Measurements from ENCODE around the gene BHLHA9.

Gene BHLHA9

DNA sequence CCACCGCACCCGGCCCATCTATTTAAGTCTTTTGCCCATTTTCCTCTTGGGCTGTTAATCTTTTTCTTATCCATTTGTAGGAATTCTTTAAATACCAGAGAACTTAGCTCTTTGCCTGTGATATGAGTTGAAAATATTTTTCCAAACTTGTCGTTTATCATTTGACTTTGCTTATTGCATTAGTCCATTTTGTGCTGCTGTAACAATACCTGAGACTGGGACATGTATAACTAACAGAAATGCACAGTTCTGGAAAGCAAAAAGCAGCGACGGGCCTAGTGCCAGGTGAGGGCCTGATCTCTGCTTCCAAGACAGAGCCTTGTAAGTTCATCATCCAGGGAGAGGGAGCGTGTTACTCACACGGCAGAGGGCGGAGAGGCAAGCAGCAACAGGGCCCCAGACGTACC lies 25.6 kb upstream of the BHLHA9 start:
- H3K4me3 ChIP-seq, result no peak overlapping the region
- TF ChIP-seq Cebpa-rat (IDR thresholded peaks at IDR 0.05), result no peak
- H4K20me1 ChIP-seq, result no peaks in the 10 kb centered on the region
- no peaks in the 10 kb centered on the region for H3K36me3 ChIP-seq
- H3K4me2 ChIP-seq, result no peak overlapping the region
- H3K27ac ChIP-seq, result no peak overlapping the region
- H3K9ac ChIP-seq, result no peak overlapping the region
- no peaks in the 10 kb centered on the region for H3K27me3 ChIP-seq
- peaks cover 11% of the 10 kb centered on the region for H3K4me1 ChIP-seq
- peaks cover 19% of the 10 kb centered on the region for H3K9me3 ChIP-seq

DNA sequence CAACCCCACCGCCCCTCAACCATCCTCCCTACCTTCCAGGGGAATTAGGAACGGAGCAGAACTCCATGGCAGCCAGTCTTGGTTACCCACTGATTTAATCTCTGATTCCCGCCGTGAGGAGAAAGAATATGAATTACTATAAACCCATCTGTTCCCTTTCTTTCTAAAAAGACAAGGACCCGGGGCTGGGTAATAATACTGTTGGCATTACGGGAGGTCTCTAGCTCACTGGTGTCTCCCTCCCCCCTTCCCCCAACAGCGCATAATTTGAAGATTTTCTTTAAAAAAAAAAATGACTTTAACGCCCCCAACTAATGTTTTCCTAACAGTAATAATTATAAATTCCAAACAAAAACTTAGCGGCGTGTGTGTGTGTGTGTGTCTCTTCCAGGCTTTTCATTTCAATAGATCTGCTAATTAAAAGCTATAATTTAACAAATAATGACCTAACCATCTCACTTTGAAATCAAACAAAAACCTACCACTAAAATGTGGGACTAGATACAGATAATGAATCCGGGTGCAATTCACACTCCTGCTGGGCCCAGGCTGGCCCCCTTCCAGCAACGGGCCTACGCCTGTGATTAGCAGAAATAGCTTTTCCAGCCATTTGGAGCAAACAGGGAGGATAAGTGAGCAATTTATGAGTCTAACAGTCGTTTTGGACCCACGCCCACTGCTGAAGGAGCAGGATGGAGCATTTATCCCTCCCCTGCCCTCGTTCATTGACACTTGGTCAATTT lies 18.2 kb upstream of the BHLHA9 start:
- H4K20me1 ChIP-seq, result no peaks in the 10 kb centered on the region
- H3K4me1 ChIP-seq, result peaks cover 15% of the 10 kb centered on the region
- no peaks in the 10 kb centered on the region for H3K36me3 ChIP-seq
- no peak overlapping the region for H3K4me3 ChIP-seq
- H3K9ac ChIP-seq, result no peak overlapping the region
- H3K27me3 ChIP-seq, result 0 out of 2 replicates have a peak, but pooled peaks cover 5% of the 10 kb centered on the region
- no peak for TF ChIP-seq Cebpa-rat (IDR thresholded peaks at IDR 0.05)
- peak overlapping the region; percentile 22; the same call in 1 of the 2 replicates for H3K4me2 ChIP-seq
- H3K27ac ChIP-seq, result no peak overlapping the region
- H3K9me3 ChIP-seq, result peaks cover 18% of the 10 kb centered on the region

DNA sequence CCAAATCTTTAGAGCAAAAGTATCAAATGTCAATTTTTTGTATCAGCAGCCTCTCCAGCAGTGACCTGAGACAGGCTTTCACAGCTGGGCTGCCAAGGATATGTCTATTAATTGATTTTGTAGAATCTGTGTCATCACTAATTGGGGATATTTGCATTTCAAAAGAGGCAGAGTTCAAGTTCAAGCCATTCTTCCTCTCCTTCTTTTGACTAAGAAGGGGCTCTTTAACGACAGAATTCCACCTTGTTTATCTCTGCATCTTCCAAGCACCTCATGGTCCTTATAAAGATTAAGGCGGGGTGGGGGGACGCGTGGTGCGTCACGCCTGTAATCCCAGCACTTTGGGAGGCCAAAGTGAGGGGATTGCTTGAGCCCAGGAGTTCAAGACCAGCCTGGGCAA lies 15.2 kb upstream of the BHLHA9 start:
- Histone ChIP-seq H3K9me3 (no peaks in the 10 kb centered on the region), H3K4me2 (no peak overlapping the region), H3K36me3 (no peaks in the 10 kb centered on the region), H4K20me1 (no peaks in the 10 kb centered on the region), H3K9ac (no peak overlapping the region), H3K4me3 (no peak overlapping the region), H3K4me1 (peaks cover 23% of the 10 kb centered on the region), H3K27ac (no peak overlapping the region), H3K27me3 (peaks cover 22% of the 10 kb centered on the region)
- no peak for TF ChIP-seq Cebpa-rat (IDR thresholded peaks at IDR 0.05)

DNA sequence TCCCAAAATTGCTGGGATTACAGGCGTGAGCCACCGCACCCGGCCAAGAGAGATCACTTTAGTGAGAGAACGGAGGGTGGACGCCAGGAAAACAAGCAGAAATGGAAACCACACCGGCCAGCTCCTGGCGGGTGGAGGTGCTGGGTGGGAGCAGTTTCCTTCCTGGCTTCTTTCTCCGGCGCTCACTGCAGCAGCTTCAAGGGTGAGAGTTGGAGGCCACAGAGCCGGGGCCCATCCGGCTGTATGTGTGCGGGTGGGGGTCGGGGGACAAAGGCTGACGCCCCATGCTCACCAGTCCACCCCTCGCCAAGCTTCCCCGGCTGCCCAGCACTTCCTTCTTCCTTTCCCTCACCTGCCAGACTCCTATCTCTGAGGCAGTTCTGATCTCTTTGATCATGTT lies 13.5 kb upstream of the BHLHA9 start:
- Histone ChIP-seq H3K4me2 (no peak overlapping the region), H3K9ac (no peak overlapping the region), H3K27me3 (peaks cover 39% of the 10 kb centered on the region), H3K4me3 (no peak overlapping the region), H3K27ac (no peak overlapping the region), H3K4me1 (peaks cover 23% of the 10 kb centered on the region), H3K9me3 (no peaks in the 10 kb centered on the region), H4K20me1 (no peaks in the 10 kb centered on the region), H3K36me3 (no peaks in the 10 kb centered on the region)
- no peak for TF ChIP-seq Cebpa-rat (IDR thresholded peaks at IDR 0.05)

DNA sequence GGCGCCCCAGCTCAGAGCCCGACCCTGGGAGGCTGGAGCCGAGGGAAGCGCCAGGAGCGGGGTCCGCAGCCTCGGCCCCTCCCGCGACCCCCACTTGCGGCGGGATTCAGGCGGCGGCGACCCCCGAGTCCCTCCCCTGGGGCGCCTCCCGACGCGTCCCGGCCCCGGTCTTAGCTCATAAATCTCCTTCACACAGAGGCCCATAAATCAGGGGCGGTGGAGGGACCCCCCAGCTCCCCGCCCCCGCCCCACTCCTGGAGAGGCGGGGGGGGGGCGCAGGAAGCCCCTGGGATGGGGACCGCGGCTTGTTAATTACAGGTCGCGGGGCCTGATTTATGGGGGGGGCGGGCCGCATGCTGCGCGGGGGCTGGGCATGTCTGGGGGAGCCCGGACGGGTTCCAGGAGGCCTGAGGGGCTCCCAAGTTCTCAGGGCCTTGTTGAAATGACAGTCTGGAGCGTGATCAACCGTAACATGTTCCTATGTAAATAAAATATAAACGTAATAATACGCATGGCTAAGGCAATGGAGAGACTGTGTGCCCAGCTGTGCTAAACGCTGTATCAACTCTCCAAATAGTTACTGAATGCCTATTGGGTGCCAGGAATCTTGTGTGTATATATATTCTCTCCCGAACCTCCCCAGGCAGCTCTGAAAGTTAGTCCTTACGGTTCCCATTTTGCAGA lies 10.0 kb upstream of the BHLHA9 start:
- TF ChIP-seq Cebpa-rat (IDR thresholded peaks at IDR 0.05), result no peak
- no peaks in the 10 kb centered on the region for H4K20me1 ChIP-seq
- no peak overlapping the region for H3K27ac ChIP-seq
- H3K36me3 ChIP-seq, result no peaks in the 10 kb centered on the region
- no peaks in the 10 kb centered on the region for H3K9me3 ChIP-seq
- peaks cover 8% of the 10 kb centered on the region; the same call in 1 of the 2 replicates for H3K4me1 ChIP-seq
- peak overlapping the region; percentile 75 for H3K4me2 ChIP-seq
- H3K9ac ChIP-seq, result no peak overlapping the region
- peaks cover 42% of the 10 kb centered on the region for H3K27me3 ChIP-seq
- peak overlapping the region; percentile 59; the same call in 1 of the 2 replicates for H3K4me3 ChIP-seq

DNA sequence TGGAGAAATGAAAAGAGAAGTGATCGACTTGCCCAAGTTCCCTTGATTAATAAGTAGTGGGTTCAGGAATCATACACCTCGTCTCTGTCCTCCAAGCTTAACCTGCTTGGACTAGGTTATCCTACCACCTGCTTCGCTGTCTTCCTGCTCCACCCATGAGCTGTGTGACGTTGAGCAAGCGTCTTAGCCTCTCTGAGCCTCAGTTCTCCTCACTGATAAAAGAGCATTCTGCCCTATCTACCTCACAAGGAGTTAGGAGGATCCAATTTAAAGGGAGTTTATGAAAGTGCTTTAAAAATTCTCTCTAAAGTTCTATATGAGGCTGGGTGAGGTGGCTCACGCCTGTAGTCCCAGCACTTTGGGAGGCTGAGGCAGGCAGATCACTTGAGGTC lies 9.5 kb upstream of the BHLHA9 start:
- H3K36me3 ChIP-seq, result no peaks in the 10 kb centered on the region
- H3K27me3 ChIP-seq, result peaks cover 42% of the 10 kb centered on the region
- H3K9ac ChIP-seq, result no peak overlapping the region
- no peak overlapping the region for H3K4me2 ChIP-seq
- TF ChIP-seq Cebpa-rat (IDR thresholded peaks at IDR 0.05), result no peak
- no peaks in the 10 kb centered on the region for H4K20me1 ChIP-seq
- H3K9me3 ChIP-seq, result no peaks in the 10 kb centered on the region
- no peak overlapping the region for H3K27ac ChIP-seq
- no peak overlapping the region for H3K4me3 ChIP-seq
- peaks cover 8% of the 10 kb centered on the region; the same call in 1 of the 2 replicates for H3K4me1 ChIP-seq

DNA sequence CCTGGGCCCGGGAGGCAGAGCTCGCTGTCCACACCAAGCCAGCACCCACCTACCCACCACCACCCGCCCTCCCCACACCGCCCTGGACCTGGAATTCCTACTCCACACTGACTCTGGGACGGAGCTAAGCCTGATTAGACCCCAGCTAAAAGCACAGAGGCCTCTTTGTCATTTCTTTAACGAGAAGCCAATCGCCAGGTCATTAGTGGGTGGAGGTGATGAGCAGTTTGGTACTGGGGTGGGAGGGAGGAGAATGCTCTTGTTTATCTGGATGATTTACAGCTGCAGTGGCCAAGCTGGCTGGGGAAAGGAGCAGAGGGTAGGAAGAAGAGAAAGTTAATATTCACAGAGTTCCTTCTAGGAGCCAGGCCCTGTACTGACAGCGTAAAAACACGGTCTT lies 6.0 kb upstream of the BHLHA9 start:
- no peak for TF ChIP-seq Cebpa-rat (IDR thresholded peaks at IDR 0.05)
- Histone ChIP-seq H3K9ac (no peak overlapping the region), H3K4me1 (peaks cover 23% of the 10 kb centered on the region)

DNA sequence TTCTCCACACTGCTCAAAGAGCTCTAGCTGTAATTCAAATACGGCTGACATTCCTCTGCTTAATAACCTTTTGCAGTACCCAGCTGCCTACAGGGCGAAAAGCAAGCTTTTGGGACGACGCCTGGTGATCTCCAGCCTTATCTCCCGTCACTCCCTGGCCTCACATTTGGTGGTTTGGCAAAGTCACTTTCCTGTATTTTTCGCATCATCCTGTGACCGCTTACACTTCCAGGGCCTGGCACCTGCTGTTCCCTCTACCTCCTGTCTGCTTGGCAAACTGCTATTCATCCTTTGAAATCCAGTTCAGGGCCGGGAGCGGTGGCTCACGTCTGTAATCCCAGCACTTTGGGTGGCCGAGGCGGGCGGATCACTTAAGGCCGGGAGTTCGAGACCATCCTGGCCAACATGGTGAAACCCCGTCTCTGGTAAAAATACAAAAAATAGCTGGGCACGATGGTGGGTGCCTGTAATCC lies 2.7 kb upstream of the BHLHA9 start:
- Histone ChIP-seq H3K9me3 (no peaks in the 10 kb centered on the region), H3K9ac (peak overlapping the region; percentile 79), H3K27ac (peak overlapping the region; percentile 75), H3K4me2 (peak overlapping the region; percentile 93), H3K27me3 (peaks cover 26% of the 10 kb centered on the region), H3K4me1 (peaks cover 21% of the 10 kb centered on the region), H3K4me3 (peak overlapping the region; percentile 73), H3K36me3 (no peaks in the 10 kb centered on the region), H4K20me1 (no peaks in the 10 kb centered on the region)
- no peak for TF ChIP-seq Cebpa-rat (IDR thresholded peaks at IDR 0.05)

More for the DNA sequence above, 6.0 kb upstream of the BHLHA9 start:
- Histone ChIP-seq H3K27ac (no peak overlapping the region), H4K20me1 (no peaks in the 10 kb centered on the region), H3K4me3 (no peak overlapping the region), H3K36me3 (no peaks in the 10 kb centered on the region), H3K4me2 (no peak overlapping the region), H3K27me3 (peaks cover 28% of the 10 kb centered on the region), H3K9me3 (no peaks in the 10 kb centered on the region)

DNA sequence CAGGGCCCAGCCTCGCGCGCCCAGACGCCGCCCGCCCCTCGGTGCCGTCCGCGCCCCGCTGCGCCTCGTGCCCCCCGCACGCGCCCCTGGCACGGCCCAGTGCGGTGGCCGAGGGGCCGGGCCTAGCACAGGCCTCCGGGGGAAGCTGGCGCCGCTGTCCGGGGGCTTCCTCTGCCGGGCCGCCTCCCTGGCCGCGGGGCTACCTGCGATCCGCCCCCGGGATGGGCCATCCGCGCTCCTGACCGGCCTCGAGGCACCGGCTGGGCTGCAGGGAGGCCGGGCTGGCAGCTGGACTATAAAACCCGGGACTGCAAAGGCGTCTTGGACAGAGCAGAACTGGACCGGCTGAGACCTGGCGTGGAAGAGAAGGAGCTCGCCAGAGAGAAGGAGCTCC lies 783 bp downstream of the BHLHA9 start:
- Histone ChIP-seq H3K4me3 (no peak overlapping the region), H3K4me1 (peaks cover 49% of the 10 kb centered on the region), H4K20me1 (no peaks in the 10 kb centered on the region), H3K4me2 (no peak overlapping the region), H3K27ac (no peak overlapping the region), H3K27me3 (peaks cover 27% of the 10 kb centered on the region), H3K36me3 (no peaks in the 10 kb centered on the region), H3K9ac (no peak overlapping the region), H3K9me3 (no peaks in the 10 kb centered on the region)
- TF ChIP-seq Cebpa-rat (IDR thresholded peaks at IDR 0.05), result no peak

DNA sequence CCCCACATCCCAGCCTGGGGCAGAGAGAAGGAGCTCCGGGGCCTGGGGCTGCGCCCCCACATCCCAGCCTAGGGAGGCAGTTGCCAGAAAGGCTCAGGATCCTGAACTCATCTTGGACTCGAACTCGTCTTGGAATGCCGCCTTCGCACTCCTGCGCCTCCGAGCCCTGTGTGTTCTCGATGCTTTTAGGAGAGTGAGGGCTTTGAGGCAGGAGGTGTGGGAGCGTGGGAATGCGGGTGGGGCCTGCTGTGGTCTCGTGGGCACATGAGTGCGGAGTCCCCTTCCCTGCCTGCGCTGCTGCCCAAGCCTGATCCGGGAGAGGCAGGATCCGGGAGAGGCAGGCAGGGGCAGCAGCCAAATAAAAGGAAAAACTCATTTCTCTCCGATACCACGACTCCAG lies 1.2 kb downstream of the BHLHA9 start:
- H4K20me1 ChIP-seq, result no peaks in the 10 kb centered on the region

More for the DNA sequence above, 1.2 kb downstream of the BHLHA9 start:
- H3K27me3 ChIP-seq, result peaks cover 27% of the 10 kb centered on the region
- no peak overlapping the region for H3K9ac ChIP-seq
- no peak overlapping the region for H3K4me2 ChIP-seq
- H3K4me3 ChIP-seq, result no peak overlapping the region
- no peaks in the 10 kb centered on the region for H3K36me3 ChIP-seq
- no peaks in the 10 kb centered on the region for H3K9me3 ChIP-seq
- no peak for TF ChIP-seq Cebpa-rat (IDR thresholded peaks at IDR 0.05)
- H3K27ac ChIP-seq, result no peak overlapping the region
- H3K4me1 ChIP-seq, result peaks cover 53% of the 10 kb centered on the region
